DOHH2 (cell line): ENCODE measurements around the gene WDR75.

Source experiments
- H3F3A ChIP-seq: fragments of 200-600 bp; sonication (generic), shearing (Covaris generic); 2 replicates; pipeline ENCODE4 v1.6.0; 2016; ENCODE audit warnings: antibody characterized with exemption, mild to moderate bottlenecking; ENCODE audit not compliant: control insufficient read depth, insufficient read depth
- H3K27ac ChIP-seq: fragments of 200-600 bp; sonication (generic); 2 replicates; pipeline ENCODE4 v1.5.1; 2014; ENCODE audit warnings: low read depth, mild to moderate bottlenecking, low read length, moderate library complexity
- H3K27me3 ChIP-seq: fragments of 200-600 bp; sonication (generic); 2 replicates; pipeline ENCODE4 v1.6.1; 2014; ENCODE audit warnings: mild to moderate bottlenecking, low read length, mixed read lengths; ENCODE audit not compliant: control insufficient read depth
- H3K36me3 ChIP-seq: fragments of 200-600 bp; sonication (generic); 2 replicates; pipeline ENCODE4 v1.6.1; 2014; ENCODE audit warnings: mild to moderate bottlenecking, low read length, moderate library complexity, mixed read lengths; ENCODE audit not compliant: control insufficient read depth
- H3K4me1 ChIP-seq: fragments of 200-600 bp; sonication (generic); 2 replicates; pipeline ENCODE4 v1.6.1; 2014; ENCODE audit warnings: mild to moderate bottlenecking, low read length, mixed read lengths; ENCODE audit not compliant: control insufficient read depth
- H3K4me2 ChIP-seq: fragments of 200-600 bp; sonication (generic); 2 replicates; pipeline ENCODE4 v1.6.0; 2014; ENCODE audit warnings: mild to moderate bottlenecking, low read length, moderate library complexity
- H3K4me3 ChIP-seq: fragments of 200-600 bp; sonication (generic); 2 replicates; pipeline ENCODE4 v1.5.1; 2014; ENCODE audit warnings: mild to moderate bottlenecking, low read length, mixed read lengths
- H3K79me2 ChIP-seq: fragments of 200-600 bp; sonication (generic); 2 replicates; pipeline ENCODE4 v1.6.1; 2014; ENCODE audit warnings: mild to moderate bottlenecking, low read length, mixed read lengths; ENCODE audit not compliant: control insufficient read depth
- H3K9me2 ChIP-seq: fragments of 200-600 bp; sonication (generic); replicated peaks from 2 replicates; pipeline ENCODE4 v1.6.1; 2014; ENCODE audit warnings: mild to moderate bottlenecking, low read length, mixed read lengths; ENCODE audit not compliant: control insufficient read depth
- H3K9me3 ChIP-seq: fragments of 200-600 bp; sonication (generic); 2 replicates; pipeline ENCODE4 v1.6.1; 2014; ENCODE audit warnings: antibody characterized with exemption, low read length, mixed read lengths; ENCODE audit not compliant: control insufficient read depth, insufficient read depth
- H4K20me1 ChIP-seq: fragments of 200-600 bp; sonication (generic); 2 replicates; pipeline ENCODE4 v1.6.0; 2014; ENCODE audit warnings: low read depth, mild to moderate bottlenecking, antibody characterized with exemption, low read length, moderate library complexity; ENCODE audit not compliant: control insufficient read depth, insufficient read depth
- CTCF ChIP-seq: fragments of 200-600 bp; sonication (generic); IDR thresholded peaks from one replicate; pipeline ENCODE4 v1.5.1; 2014; ENCODE audit warnings: antibody characterized with exemption, mild to moderate bottlenecking, low read depth, low read length; ENCODE audit not compliant: poor library complexity, severe bottlenecking
- EZH2phosphoT487 ChIP-seq: fragments of 200-600 bp; sonication (generic); IDR thresholded peaks from 2 replicates; pipeline ENCODE4 v1.6.1; 2017; ENCODE audit warnings: borderline replicate concordance, mild to moderate bottlenecking, antibody characterized with exemption, low read length, moderate library complexity, mixed read lengths

WDR75 gene

GRCh38 chr2:189517847-189518535 lies 76.7 kb downstream of the WDR75 start:
- H3K36me3 ChIP-seq, result no peaks in the 10 kb centered on the region
- no peaks in the 10 kb centered on the region for H3F3A ChIP-seq
- H3K9me3 ChIP-seq, result no peaks in the 10 kb centered on the region
- H3K27ac ChIP-seq, result no peak overlapping the region
- H3K27me3 ChIP-seq, result peaks cover 4% of the 10 kb centered on the region; the same call in 1 of the 2 replicates
- no peak overlapping the region for H3K4me3 ChIP-seq
- no peaks in the 10 kb centered on the region for H3K4me1 ChIP-seq
- H3K79me2 ChIP-seq, result no peaks in the 10 kb centered on the region
- no peak overlapping the region for H3K4me2 ChIP-seq
- TF ChIP-seq EZH2phosphoT487 (no peak), CTCF (no peak)
- no peaks in the 10 kb centered on the region for H4K20me1 ChIP-seq
- H3K9me2 ChIP-seq, result no peaks in the 10 kb centered on the region

DNA sequence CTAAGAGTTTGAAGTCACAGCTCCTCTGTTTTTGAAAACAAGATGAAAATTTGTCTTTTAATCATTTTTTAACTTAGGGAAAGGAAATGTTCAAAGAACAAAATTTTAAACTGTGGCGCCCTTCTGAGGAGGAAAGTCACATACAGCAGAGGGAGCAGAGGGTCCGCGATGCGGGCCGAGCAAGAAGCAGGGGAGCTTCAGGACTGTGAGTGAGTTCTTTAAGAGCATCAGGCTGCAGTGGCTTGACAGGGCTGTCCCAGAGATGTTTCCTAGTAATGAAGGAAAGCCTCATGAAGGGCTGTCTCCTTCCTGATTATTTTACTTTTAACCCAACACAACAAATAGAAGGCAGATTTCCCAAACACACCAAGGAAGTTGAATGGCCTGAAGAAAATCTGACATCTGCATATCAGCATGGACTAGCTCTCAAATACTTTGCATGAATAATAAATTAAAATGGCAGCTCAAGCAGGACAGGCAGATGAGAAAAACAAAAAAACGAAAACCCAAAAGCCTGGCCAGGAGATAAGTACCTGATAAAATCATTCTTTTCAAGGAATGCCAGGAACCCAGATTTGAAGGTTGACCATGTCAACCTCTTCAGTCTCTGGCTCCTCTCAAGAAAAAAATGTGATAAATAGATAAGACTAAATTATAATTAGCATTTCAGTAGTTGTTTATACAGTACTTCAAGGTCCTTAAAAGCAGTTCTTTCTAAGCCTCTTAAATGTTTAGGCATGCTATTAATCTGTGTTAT lies 78.5 kb downstream of the WDR75 start:
- Histone ChIP-seq H3K27me3 (peaks cover 4% of the 10 kb centered on the region; the same call in 1 of the 2 replicates), H3K27ac (no peak overlapping the region), H3K4me3 (no peak overlapping the region), H3F3A (no peaks in the 10 kb centered on the region), H4K20me1 (no peaks in the 10 kb centered on the region), H3K79me2 (no peaks in the 10 kb centered on the region), H3K4me2 (no peak overlapping the region), H3K36me3 (no peaks in the 10 kb centered on the region), H3K9me2 (no peaks in the 10 kb centered on the region), H3K4me1 (no peaks in the 10 kb centered on the region), H3K9me3 (no peaks in the 10 kb centered on the region)
- TF ChIP-seq EZH2phosphoT487 (no peak), CTCF (no peak)

DNA sequence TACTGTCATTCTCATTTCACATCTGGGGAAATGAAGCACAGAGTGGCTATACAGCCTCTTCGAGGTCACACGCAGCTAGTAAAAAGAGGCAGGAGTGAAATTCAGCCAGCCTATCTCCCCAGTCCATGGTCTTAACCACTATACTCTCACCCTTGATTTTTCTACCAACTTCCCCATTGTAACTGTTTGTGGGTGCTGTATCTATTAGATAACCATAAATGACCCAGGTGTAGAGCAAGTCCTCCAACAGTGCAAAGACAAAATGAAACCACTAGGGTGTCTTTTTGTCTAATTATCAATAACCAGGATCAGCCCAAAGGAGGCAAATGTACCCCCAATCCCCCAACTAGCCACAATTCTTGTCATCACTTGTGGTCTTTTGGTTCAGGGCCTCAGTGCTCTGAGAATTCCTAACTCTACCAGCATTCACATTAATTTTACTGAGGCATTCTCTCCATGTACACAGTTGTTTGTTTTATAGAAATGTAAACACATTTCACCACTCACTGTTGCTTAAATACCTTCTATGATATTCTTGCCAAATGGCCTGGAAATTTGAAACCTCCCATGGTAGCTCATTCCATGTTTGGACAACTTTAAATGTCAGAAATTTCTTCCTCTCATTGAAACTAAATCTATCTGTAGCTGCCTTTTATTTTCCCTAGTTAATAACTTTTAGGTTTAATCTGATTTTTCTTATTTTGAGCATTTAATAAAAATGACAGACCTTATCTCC lies 80.6 kb downstream of the WDR75 start:
- TF ChIP-seq EZH2phosphoT487, result no peak
- TF ChIP-seq CTCF, result no peak
- no peak overlapping the region for H3K27ac ChIP-seq
- H3K4me3 ChIP-seq, result no peak overlapping the region
- no peaks in the 10 kb centered on the region for H3K36me3 ChIP-seq
- peaks cover 4% of the 10 kb centered on the region; the same call in 1 of the 2 replicates for H3K27me3 ChIP-seq
- no peak overlapping the region for H3K4me2 ChIP-seq
- H3K4me1 ChIP-seq, result no peaks in the 10 kb centered on the region
- H3F3A ChIP-seq, result no peaks in the 10 kb centered on the region
- H3K79me2 ChIP-seq, result no peaks in the 10 kb centered on the region
- H3K9me2 ChIP-seq, result no peaks in the 10 kb centered on the region
- no peaks in the 10 kb centered on the region for H4K20me1 ChIP-seq
- H3K9me3 ChIP-seq, result no peaks in the 10 kb centered on the region
